IMR-90 (cell line): Measurements from ENCODE around the gene GPR27. TPM values are rescaled to one million over a fixed set of nuclear protein-coding genes. Genes with fewer than 3 reads are reported as not detected.

Source experiments
- ATAC-seq: fragments of 200-7000 bp; cut with Tn5 transposase; 2 replicates; pipeline ENCODE4 v1.9.1; 2020; ENCODE audit warnings: low read depth, mild to moderate bottlenecking, moderate library complexity
- BruUV-seq: library from RNA; stranded (reverse); fragments of 400-500 nt; replicated peaks from 2 replicates; lab custom pipeline; 2021; lab: Mats Ljungman, UMichigan
- CTCF ChIA-PET: fragments of 300-600 bp; formaldehyde crosslinking; extraction: SDS; loops from one replicate; lab custom pipeline; 2021; ENCODE audit warnings: antibody characterized with exemption; lab: Yijun Ruan, JAX
- POLR2A ChIA-PET: fragments of 300-600 bp; sonication (Branson Sonifier 250); formaldehyde crosslinking; loops from one replicate; lab custom pipeline; 2022; ENCODE audit warnings: antibody characterized with exemption; ENCODE audit not compliant: unreplicated experiment; lab: Charles Lee
- DNase-seq: peaks from one replicate; pipeline ENCODE4 v3.0.0; 2013
- H2AFZ ChIP-seq: replicated peaks from 2 replicates; pipeline ENCODE3; 2013; ENCODE audit warnings: low read length, mild to moderate bottlenecking; ENCODE audit not compliant: poor library complexity
- H2AK5ac ChIP-seq: 2 replicates; pipeline ENCODE4 v1.6.1; 2013; ENCODE audit warnings: low read depth, low read length, inconsistent platforms
- H2AK9ac ChIP-seq: replicated peaks from 2 replicates; pipeline ENCODE3; 2013; ENCODE audit warnings: mild to moderate bottlenecking, low read depth, low read length, moderate library complexity; ENCODE audit not compliant: poor library complexity
- H2BK120ac ChIP-seq: 2 replicates; pipeline ENCODE4 v1.6.1; 2013; ENCODE audit warnings: low read depth, low read length, inconsistent platforms
- H2BK15ac ChIP-seq: 3 replicates; pipeline ENCODE4 v1.6.1; 2013; ENCODE audit warnings: low read depth, low read length, inconsistent platforms
- H2BK20ac ChIP-seq: 2 replicates; pipeline ENCODE4 v1.6.1; 2013; ENCODE audit warnings: low read depth, mild to moderate bottlenecking, inconsistent platforms, low read length, moderate library complexity
- H2BK5ac ChIP-seq: 2 replicates; pipeline ENCODE4 v1.6.1; 2013; ENCODE audit warnings: mild to moderate bottlenecking, low read depth, low read length, inconsistent platforms; ENCODE audit not compliant: poor library complexity, severe bottlenecking
- H3K14ac ChIP-seq: replicated peaks from 2 replicates; pipeline ENCODE4 v1.6.1; 2013; ENCODE audit warnings: low read depth, low read length, inconsistent platforms
- H3K18ac ChIP-seq: 2 replicates; pipeline ENCODE4 v1.6.1; 2013; ENCODE audit warnings: low read depth, low read length, control low read depth
- H3K23ac ChIP-seq: 2 replicates; pipeline ENCODE4 v1.6.1; 2013; ENCODE audit warnings: low read depth, low read length, inconsistent platforms
- H3K27ac ChIP-seq: 2 replicates; pipeline ENCODE4 v1.5.1; 2013; ENCODE audit warnings: mild to moderate bottlenecking, control low read depth, low read length; ENCODE audit not compliant: insufficient read depth
- H3K27me3 ChIP-seq: 2 replicates; pipeline ENCODE4 v1.6.1; 2013; ENCODE audit warnings: low read length; ENCODE audit not compliant: control insufficient read depth, insufficient read depth
- H3K36me3 ChIP-seq: 2 replicates; pipeline ENCODE4 v1.6.1; 2013; ENCODE audit warnings: low read length, mixed read lengths; ENCODE audit not compliant: control insufficient read depth, insufficient read depth
- H3K4ac ChIP-seq: 2 replicates; pipeline ENCODE4 v1.6.1; 2013; ENCODE audit warnings: low read depth, low read length, inconsistent platforms
- H3K4me1 ChIP-seq: 2 replicates; pipeline ENCODE4 v1.6.1; 2013; ENCODE audit warnings: low read length, mixed read lengths; ENCODE audit not compliant: control insufficient read depth, insufficient read depth
- H3K4me2 ChIP-seq: 2 replicates; pipeline ENCODE4 v1.6.1; 2013; ENCODE audit warnings: low read depth, mild to moderate bottlenecking, control low read depth, low read length, moderate library complexity
- H3K4me3 ChIP-seq: 2 replicates; pipeline ENCODE4 v1.5.1; 2013; ENCODE audit warnings: low read depth, mild to moderate bottlenecking, control low read depth, low read length, moderate library complexity; ENCODE audit not compliant: insufficient read depth
- H3K56ac ChIP-seq: 2 replicates; pipeline ENCODE4 v1.6.1; 2013; ENCODE audit warnings: low read length, inconsistent platforms; ENCODE audit not compliant: insufficient read depth; ENCODE audit errors: extremely low read depth
- H3K79me1 ChIP-seq, 2 experiments: 2 replicates each; pipeline ENCODE4 v1.6.1; 2013; ENCODE audit warnings: low read length in 2 of 2, inconsistent platforms in 1 of 2, low read depth in 1 of 2
- H3K9ac ChIP-seq: 2 replicates; pipeline ENCODE4 v1.6.1; 2013; ENCODE audit warnings: low read depth, low read length, control low read depth
- H3K9me1 ChIP-seq: 2 replicates; pipeline ENCODE4 v1.6.1; 2013; ENCODE audit warnings: low read length, inconsistent platforms; ENCODE audit not compliant: insufficient read depth
- H3K9me3 ChIP-seq: 2 replicates; pipeline ENCODE4 v1.6.1; 2013; ENCODE audit warnings: low read length; ENCODE audit not compliant: control insufficient read depth, insufficient read depth
- H4K20me1 ChIP-seq: 2 replicates; pipeline ENCODE4 v1.6.1; 2013; ENCODE audit warnings: low read length, inconsistent platforms; ENCODE audit not compliant: insufficient read depth
- H4K5ac ChIP-seq: 2 replicates; pipeline ENCODE4 v1.6.1; 2013; ENCODE audit warnings: mild to moderate bottlenecking, low read depth, low read length, control low read depth
- H4K8ac ChIP-seq, 2 experiments: 2 replicates each; pipeline ENCODE4 v1.6.1; 2013; ENCODE audit warnings: low read depth in 2 of 2, low read length in 2 of 2, control low read depth in 1 of 2, inconsistent platforms in 1 of 2
- H4K91ac ChIP-seq: 2 replicates; pipeline ENCODE4 v1.6.1; 2013; ENCODE audit warnings: low read depth, low read length, inconsistent platforms; ENCODE audit not compliant: insufficient read depth
- BHLHE40 ChIP-seq: fragments of 150-350 bp; IDR thresholded peaks from 2 replicates; pipeline ENCODE4 v1.6.1; 2016; ENCODE audit warnings: mild to moderate bottlenecking, low read depth, low read length
- CEBPB ChIP-seq: IDR thresholded peaks from 2 replicates; pipeline ENCODE4 v1.6.1; 2012; ENCODE audit warnings: low read depth, low read length, improper control_type of control experiment
- CHD1 ChIP-seq: IDR thresholded peaks from 2 replicates; pipeline ENCODE4 v1.6.1; 2012; ENCODE audit warnings: low read depth, low read length, improper control_type of control experiment
- FOS ChIP-seq: fragments of 150-350 bp; IDR thresholded peaks from 2 replicates; pipeline ENCODE4 v1.6.1; 2016; ENCODE audit warnings: low read depth, low read length
- MXI1 ChIP-seq: IDR thresholded peaks from 2 replicates; pipeline ENCODE4 v1.6.1; 2012; ENCODE audit warnings: low read depth, mild to moderate bottlenecking, low read length, moderate library complexity, borderline replicate concordance
- NFE2L2 ChIP-seq: fragments of 150-350 bp; IDR thresholded peaks from 2 replicates; pipeline ENCODE4 v1.6.1; 2016; ENCODE audit warnings: low read depth, mild to moderate bottlenecking, low read length
- POLR2A ChIP-seq: IDR thresholded peaks from 2 replicates; pipeline ENCODE4 v1.6.1; 2012; ENCODE audit warnings: mild to moderate bottlenecking, low read depth, low read length
- RAD21 ChIP-seq: IDR thresholded peaks from 2 replicates; pipeline ENCODE4 v1.6.1; 2012; ENCODE audit warnings: low read length, improper control_type of control experiment
- RCOR1 ChIP-seq: IDR thresholded peaks from 2 replicates; pipeline ENCODE4 v1.6.1; 2012; ENCODE audit warnings: mild to moderate bottlenecking, low read length, improper control_type of control experiment; ENCODE audit not compliant: insufficient replicate concordance
- RFX5 ChIP-seq: IDR thresholded peaks from 2 replicates; pipeline ENCODE4 v1.8.0; 2012; ENCODE audit warnings: low read depth, mild to moderate bottlenecking, low read length, moderate library complexity
- WGBS, 2 experiments: methylation state at CpG; one replicate each; pipeline versions ENCODE4 v1.1.5 to v1.1.7; 2013; ENCODE audit warnings: missing lambda C conversion rate in 2 of 2; ENCODE audit not compliant: insufficient read length in 1 of 2; ENCODE audit errors: extremely low coverage in 2 of 2; 5-methylcytosine and 5-hydroxymethylcytosine counted together
- dilution Hi-C: fragments of 300-500 bp; cut with HindIII; formaldehyde crosslinking; loops from one replicate; pipeline ENCODE4 v1.14.3; 2018; ENCODE audit warnings: low sequenced_read_pairs; ENCODE audit not compliant: unreplicated experiment
- in situ Hi-C: fragments of 300-500 bp; cut with MboI; formaldehyde crosslinking; loops from 3 replicates; pipeline ENCODE4 v1.14.3; 2019; ENCODE audit warnings: low sequenced_read_pairs, inconsistent platforms, mixed read lengths
- intact Hi-C: fragments of 100-400 bp; cut with micrococcal nuclease; formaldehyde crosslinking; loops from 2 replicates; pipeline ENCODE4 v1.10.0; 2022
- polyA plus RNA-seq, 3 experiments: library from polyadenylated mRNA; depleted of rRNA; stranded (reverse); fragments of >200 nt; gene quantifications; 2 replicates each; pipeline ENCODE4 v1.2.3, GENCODE V29; 2012; ENCODE audit warnings: low replicate concordance in 1 of 3
- total RNA-seq: library from RNA; depleted of rRNA; stranded (reverse); fragments of >200 nt; gene quantifications from 2 replicates; pipeline ENCODE4 v1.2.3, GENCODE V29; 2012
- TF ChIP-seq, protein P1 (sequence below): fragments of 150-350 bp; IDR thresholded peaks from 2 replicates; pipeline ENCODE4 v1.6.1; 2016; ENCODE audit warnings: low read depth, mild to moderate bottlenecking, low read length, moderate library complexity, borderline replicate concordance
- TF ChIP-seq, protein P2 (sequence below): fragments of 150-350 bp; IDR thresholded peaks from 2 replicates; pipeline ENCODE4 v1.6.1; 2017; ENCODE audit warnings: mild to moderate bottlenecking, antibody characterized with exemption, low read length, low read depth

Gene GPR27
- total and polyA plus RNA-seq, 2 of the 4 experiments (the other 2 are of a cell fraction): not detected

DNA sequence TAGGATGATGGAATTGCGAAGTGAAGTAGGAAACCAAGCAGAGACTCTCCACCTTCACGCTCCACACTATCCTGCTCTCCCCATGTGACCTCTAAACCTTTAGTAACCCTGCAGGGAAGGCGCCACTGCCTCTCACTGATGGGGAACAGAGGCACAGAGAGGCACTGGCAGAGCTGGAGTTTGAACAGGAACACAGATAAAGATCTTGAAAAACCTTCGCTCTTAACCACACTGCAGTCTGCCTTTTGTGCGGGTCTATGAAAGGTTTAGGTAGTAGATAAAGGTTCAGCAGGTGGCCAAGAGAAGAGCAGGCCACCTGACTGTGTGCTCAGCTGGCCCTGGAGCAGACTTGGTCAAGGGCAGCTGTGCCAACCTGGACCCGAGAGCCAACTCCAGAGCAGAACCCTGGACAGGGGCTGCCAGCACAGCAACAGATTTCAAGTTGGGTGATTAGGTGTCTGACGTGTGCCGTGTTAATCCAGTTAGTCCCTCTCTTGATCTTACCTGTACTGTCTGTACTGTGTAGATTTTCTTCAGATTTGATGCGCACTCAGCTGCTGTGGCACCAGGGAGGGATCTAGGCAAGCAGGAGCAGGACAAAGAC, 43.6 kb upstream of the GPR27 start:
- CTCF ChIA-PET: no interaction called here
- H3K4me1 ChIP-seq: no peaks in the 10 kb centered on the region; the same call in 1 of the 2 replicates

More for the DNA sequence above, 43.6 kb upstream of the GPR27 start:
- Histone ChIP-seq H4K91ac (no peak overlapping the region), H2AK9ac (no peak overlapping the region), H3K14ac (no peak overlapping the region), H2BK15ac (no peak overlapping the region), H3K4me2 (no peak overlapping the region), H3K23ac (no peak overlapping the region), H3K27me3 (peaks cover 14% of the 10 kb centered on the region), H2AFZ (no peak overlapping the region), H4K8ac (no peak overlapping the region), H2BK5ac (no peak overlapping the region), H3K9ac (no peak overlapping the region), H3K9me3 (no peaks in the 10 kb centered on the region), H3K9me1 (no peaks in the 10 kb centered on the region), H4K5ac (no peak overlapping the region), H3K4me3 (no peak overlapping the region), H2BK20ac (no peak overlapping the region), H3K56ac (no peak overlapping the region), H3K27ac (no peak overlapping the region), H3K79me1 (no peaks in the 10 kb centered on the region), H4K20me1 (no peaks in the 10 kb centered on the region), H2AK5ac (no peak overlapping the region), H2BK120ac (no peak overlapping the region), H3K36me3 (no peaks in the 10 kb centered on the region), H3K18ac (no peak overlapping the region), H3K4ac (no peak overlapping the region)
- POLR2A ChIA-PET: no interaction called here
- in situ Hi-C loops (no loop called here), dilution Hi-C loops (no loop called here), intact Hi-C loops (loop anchor here (5.0 to 10.0 kb wide), 5 partner anchors 162 to 1377 kb away; no protein-coding TSS in a partner anchor)
- ATAC-seq (no peak), DNase-seq (no peak)
- no TSS peak for BruUV-seq
- TF ChIP-seq CEBPB (no peak), POLR2A (no peak), FOS (no peak), RCOR1 (no peak), RAD21 (no peak), NFE2L2 (no peak), BHLHE40 (no peak), CHD1 (no peak), RFX5 (no peak), MXI1 (no peak)
- TF ChIP-seq, protein P1, sequence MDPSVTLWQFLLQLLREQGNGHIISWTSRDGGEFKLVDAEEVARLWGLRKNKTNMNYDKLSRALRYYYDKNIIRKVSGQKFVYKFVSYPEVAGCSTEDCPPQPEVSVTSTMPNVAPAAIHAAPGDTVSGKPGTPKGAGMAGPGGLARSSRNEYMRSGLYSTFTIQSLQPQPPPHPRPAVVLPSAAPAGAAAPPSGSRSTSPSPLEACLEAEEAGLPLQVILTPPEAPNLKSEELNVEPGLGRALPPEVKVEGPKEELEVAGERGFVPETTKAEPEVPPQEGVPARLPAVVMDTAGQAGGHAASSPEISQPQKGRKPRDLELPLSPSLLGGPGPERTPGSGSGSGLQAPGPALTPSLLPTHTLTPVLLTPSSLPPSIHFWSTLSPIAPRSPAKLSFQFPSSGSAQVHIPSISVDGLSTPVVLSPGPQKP: no peak
- TF ChIP-seq, protein P2, sequence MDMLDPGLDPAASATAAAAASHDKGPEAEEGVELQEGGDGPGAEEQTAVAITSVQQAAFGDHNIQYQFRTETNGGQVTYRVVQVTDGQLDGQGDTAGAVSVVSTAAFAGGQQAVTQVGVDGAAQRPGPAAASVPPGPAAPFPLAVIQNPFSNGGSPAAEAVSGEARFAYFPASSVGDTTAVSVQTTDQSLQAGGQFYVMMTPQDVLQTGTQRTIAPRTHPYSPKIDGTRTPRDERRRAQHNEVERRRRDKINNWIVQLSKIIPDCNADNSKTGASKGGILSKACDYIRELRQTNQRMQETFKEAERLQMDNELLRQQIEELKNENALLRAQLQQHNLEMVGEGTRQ: no peak
- no CpG with 5 or more reads among the region's 9 CpGs for WGBS, 2 experiments
